ENCODE results near the gene BASP1.
"Not testable (repeated sequence)": the region's sequence is repeated elsewhere in the genome, so short reads cannot be mapped to it uniquely, and the experiment has no call there.

Gene BASP1

GRCh38 chr5:17183831-17184230 is 33.6 kb upstream of the BASP1 start:
- H3K4me1 ChIP-seq (ENCODE audit: control insufficient read depth, insufficient read depth, low read length) = peaks cover 2% of the 10 kb centered on the region; the same call in 1 of the 2 replicates
- H3K27ac ChIP-seq (ENCODE audit: low read depth, low read length) = no peak overlapping the region
- H3K4me3 ChIP-seq (ENCODE audit: low read depth, low read length) = no peak overlapping the region
- no peaks in the 10 kb centered on the region for H3K27me3 ChIP-seq (ENCODE audit: control insufficient read depth, insufficient read depth, low read length)
- no peaks in the 10 kb centered on the region for H3K36me3 ChIP-seq (ENCODE audit: control insufficient read depth, insufficient read depth, low read length)
- H3K9ac ChIP-seq (ENCODE audit: low read length) = no peak overlapping the region
- H3K9me3 ChIP-seq (ENCODE audit: control insufficient read depth, insufficient read depth, low read depth, low read length) = no peaks in the 10 kb centered on the region; the same call in 1 of the 2 replicates

- Histone ChIP-seq H3K9me3 (ENCODE audit: control insufficient read depth, insufficient read depth, low read depth, low read length) (peaks cover 3% of the 10 kb centered on the region), H3K4me3 (ENCODE audit: low read depth, low read length) (no peak overlapping the region), H3K36me3 (ENCODE audit: control insufficient read depth, insufficient read depth, low read length) (no peaks in the 10 kb centered on the region), H3K4me1 (ENCODE audit: control insufficient read depth, insufficient read depth, low read length) (peaks cover 3% of the 10 kb centered on the region; the same call in 1 of the 2 replicates), H3K27me3 (ENCODE audit: control insufficient read depth, insufficient read depth, low read length) (no peaks in the 10 kb centered on the region), H3K9ac (ENCODE audit: low read length) (no peak overlapping the region), H3K27ac (ENCODE audit: low read depth, low read length) (no peak overlapping the region)
Observed at GRCh38 chr5:17184588-17184987, 32.8 kb upstream of the BASP1 start.

DNA sequence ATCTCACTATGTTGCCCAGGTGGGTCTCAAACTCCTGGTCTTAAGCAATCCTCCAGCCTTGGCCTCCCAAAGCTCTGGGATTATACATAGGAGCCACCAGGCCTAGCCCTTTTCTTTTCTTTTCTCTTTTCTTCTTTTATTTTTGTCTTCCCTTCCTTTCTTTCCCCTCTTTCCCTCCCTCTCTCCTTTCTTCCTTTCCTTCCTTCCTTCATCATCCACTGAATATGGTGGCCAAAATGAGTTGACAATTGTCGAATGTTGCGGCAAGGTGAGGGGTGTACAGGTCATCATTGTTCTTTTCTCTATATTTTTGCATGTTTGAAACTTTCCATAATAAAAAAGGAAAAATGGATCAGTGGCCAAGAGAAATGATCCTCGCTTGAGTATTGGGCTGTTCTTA is 32.1 kb upstream of the BASP1 start:
- no peak overlapping the region for H3K4me3 ChIP-seq (ENCODE audit: low read depth, low read length)
- H3K27me3 ChIP-seq (ENCODE audit: control insufficient read depth, insufficient read depth, low read length) = no peaks in the 10 kb centered on the region
- peaks cover 3% of the 10 kb centered on the region for H3K9me3 ChIP-seq (ENCODE audit: control insufficient read depth, insufficient read depth, low read depth, low read length)
- no peak overlapping the region for H3K27ac ChIP-seq (ENCODE audit: low read depth, low read length)
- H3K4me1 ChIP-seq (ENCODE audit: control insufficient read depth, insufficient read depth, low read length) = peaks cover 10% of the 10 kb centered on the region; the same call in 1 of the 2 replicates
- H3K36me3 ChIP-seq (ENCODE audit: control insufficient read depth, insufficient read depth, low read length) = no peaks in the 10 kb centered on the region
- no peak overlapping the region for H3K9ac ChIP-seq (ENCODE audit: low read length)

GRCh38 chr5:17185773-17186172 is 31.7 kb upstream of the BASP1 start:
- no peak overlapping the region for H3K9ac ChIP-seq (ENCODE audit: low read length)
- H3K27ac ChIP-seq (ENCODE audit: low read depth, low read length) = no peak overlapping the region
- no peak overlapping the region for H3K4me3 ChIP-seq (ENCODE audit: low read depth, low read length)
- H3K36me3 ChIP-seq (ENCODE audit: control insufficient read depth, insufficient read depth, low read length) = no peaks in the 10 kb centered on the region
- H3K27me3 ChIP-seq (ENCODE audit: control insufficient read depth, insufficient read depth, low read length) = no peaks in the 10 kb centered on the region
- peaks cover 11% of the 10 kb centered on the region; the same call in 1 of the 2 replicates for H3K4me1 ChIP-seq (ENCODE audit: control insufficient read depth, insufficient read depth, low read length)
- H3K9me3 ChIP-seq (ENCODE audit: control insufficient read depth, insufficient read depth, low read depth, low read length) = peaks cover 3% of the 10 kb centered on the region

DNA sequence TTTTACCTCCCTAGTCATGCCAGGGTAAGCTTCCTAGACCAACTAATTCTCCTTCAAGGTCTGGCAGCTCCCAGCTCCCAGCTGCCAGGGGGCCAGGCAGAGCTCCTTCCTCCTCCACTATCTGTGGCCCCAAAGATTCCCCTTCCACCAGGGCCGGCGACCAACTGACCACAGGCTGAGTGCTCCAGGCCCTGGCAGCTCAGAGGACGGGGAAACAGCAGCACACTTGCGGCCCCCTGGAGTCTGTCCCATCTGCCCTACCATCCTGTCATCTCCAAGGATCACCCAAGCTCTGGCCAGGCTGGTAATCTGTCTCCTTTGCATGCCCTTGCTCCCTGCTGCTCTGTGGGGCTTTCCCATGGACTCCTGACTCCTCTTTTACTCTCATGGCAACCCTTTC is 31.2 kb upstream of the BASP1 start:
- H3K4me3 ChIP-seq (ENCODE audit: low read depth, low read length) = no peak overlapping the region
- H3K27ac ChIP-seq (ENCODE audit: low read depth, low read length) = no peak overlapping the region
- H3K36me3 ChIP-seq (ENCODE audit: control insufficient read depth, insufficient read depth, low read length) = no peaks in the 10 kb centered on the region
- peaks cover 3% of the 10 kb centered on the region for H3K9me3 ChIP-seq (ENCODE audit: control insufficient read depth, insufficient read depth, low read depth, low read length)
- peaks cover 16% of the 10 kb centered on the region; the same call in 1 of the 2 replicates for H3K4me1 ChIP-seq (ENCODE audit: control insufficient read depth, insufficient read depth, low read length)
- no peak overlapping the region for H3K9ac ChIP-seq (ENCODE audit: low read length)
- H3K27me3 ChIP-seq (ENCODE audit: control insufficient read depth, insufficient read depth, low read length) = no peaks in the 10 kb centered on the region

DNA sequence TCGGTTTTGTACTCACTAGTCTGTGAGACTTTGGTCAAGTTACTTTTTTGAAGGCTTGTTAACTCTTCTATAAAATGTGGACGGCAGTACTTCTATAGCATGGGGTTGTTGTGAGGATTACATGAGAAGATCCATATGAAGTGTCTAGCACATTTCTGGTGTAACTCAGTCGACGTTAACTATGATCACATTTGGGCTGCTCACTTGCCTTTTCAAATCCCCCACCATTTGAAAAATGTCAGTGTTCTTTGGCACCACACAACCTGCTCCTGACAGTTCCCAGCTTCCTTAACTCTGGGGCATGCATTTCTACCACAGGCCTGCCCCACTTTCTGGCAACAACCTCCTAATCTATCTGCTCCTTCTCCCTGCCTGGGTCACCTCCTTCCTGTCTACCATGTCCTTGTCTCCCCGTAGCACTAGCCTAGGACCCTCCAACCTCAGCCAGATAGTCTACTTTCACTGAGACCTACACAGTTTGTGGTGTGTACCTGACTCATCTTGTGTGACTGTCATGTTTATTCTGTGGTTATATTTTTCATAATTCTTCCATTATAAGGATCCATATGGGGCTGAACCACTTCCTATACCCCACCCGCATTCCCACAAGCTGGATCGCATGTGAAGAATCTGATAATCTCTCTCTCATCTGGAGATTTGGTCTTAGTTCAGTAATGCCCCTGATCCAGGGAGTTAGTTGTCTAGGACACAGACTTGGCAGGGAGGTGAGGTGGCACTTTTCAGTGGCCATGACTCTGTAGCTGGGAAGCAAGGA is 30.2 kb upstream of the BASP1 start:
- H3K27me3 ChIP-seq (ENCODE audit: control insufficient read depth, insufficient read depth, low read length) = no peaks in the 10 kb centered on the region
- H3K4me3 ChIP-seq (ENCODE audit: low read depth, low read length) = no peak overlapping the region
- no peaks in the 10 kb centered on the region for H3K36me3 ChIP-seq (ENCODE audit: control insufficient read depth, insufficient read depth, low read length)
- H3K9ac ChIP-seq (ENCODE audit: low read length) = no peak overlapping the region
- H3K4me1 ChIP-seq (ENCODE audit: control insufficient read depth, insufficient read depth, low read length) = peaks cover 16% of the 10 kb centered on the region; the same call in 1 of the 2 replicates
- no peak overlapping the region for H3K27ac ChIP-seq (ENCODE audit: low read depth, low read length)
- peaks cover 3% of the 10 kb centered on the region for H3K9me3 ChIP-seq (ENCODE audit: control insufficient read depth, insufficient read depth, low read depth, low read length)

DNA sequence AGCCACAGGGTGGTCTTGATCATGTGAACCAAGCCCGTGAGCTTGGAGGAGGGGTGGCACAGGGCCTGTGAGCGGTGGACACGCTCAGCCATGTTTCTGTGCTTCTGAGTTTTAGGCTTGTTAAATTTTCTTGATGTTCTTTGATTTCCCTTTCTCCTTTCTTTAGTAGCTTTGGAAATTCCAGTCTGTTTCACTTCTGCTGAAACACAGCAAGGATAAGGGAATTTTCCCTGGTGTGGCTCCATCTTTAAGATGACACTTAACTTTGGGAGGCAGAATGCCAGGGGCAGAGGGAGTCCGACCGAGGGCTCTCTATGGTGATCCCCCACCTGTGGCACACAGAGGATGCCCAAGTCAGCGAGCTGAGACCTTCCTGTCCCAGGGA is 29.7 kb upstream of the BASP1 start:
- Histone ChIP-seq H3K9ac (ENCODE audit: low read length) (no peak overlapping the region), H3K4me1 (ENCODE audit: control insufficient read depth, insufficient read depth, low read length) (peaks cover 16% of the 10 kb centered on the region; the same call in 1 of the 2 replicates), H3K4me3 (ENCODE audit: low read depth, low read length) (no peak overlapping the region), H3K9me3 (ENCODE audit: control insufficient read depth, insufficient read depth, low read depth, low read length) (peaks cover 3% of the 10 kb centered on the region), H3K27ac (ENCODE audit: low read depth, low read length) (no peak overlapping the region), H3K36me3 (ENCODE audit: control insufficient read depth, insufficient read depth, low read length) (no peaks in the 10 kb centered on the region), H3K27me3 (ENCODE audit: control insufficient read depth, insufficient read depth, low read length) (no peaks in the 10 kb centered on the region)

- Histone ChIP-seq H3K27ac (ENCODE audit: low read depth, low read length) (no peak overlapping the region), H3K9me3 (ENCODE audit: control insufficient read depth, insufficient read depth, low read depth, low read length) (peaks cover 3% of the 10 kb centered on the region), H3K4me1 (ENCODE audit: control insufficient read depth, insufficient read depth, low read length) (peaks cover 16% of the 10 kb centered on the region; the same call in 1 of the 2 replicates), H3K36me3 (ENCODE audit: control insufficient read depth, insufficient read depth, low read length) (no peaks in the 10 kb centered on the region), H3K9ac (ENCODE audit: low read length) (no peak overlapping the region), H3K27me3 (ENCODE audit: control insufficient read depth, insufficient read depth, low read length) (no peaks in the 10 kb centered on the region), H3K4me3 (ENCODE audit: low read depth, low read length) (no peak overlapping the region)
Observed at GRCh38 chr5:17189381-17190036, 27.9 kb upstream of the BASP1 start.

DNA sequence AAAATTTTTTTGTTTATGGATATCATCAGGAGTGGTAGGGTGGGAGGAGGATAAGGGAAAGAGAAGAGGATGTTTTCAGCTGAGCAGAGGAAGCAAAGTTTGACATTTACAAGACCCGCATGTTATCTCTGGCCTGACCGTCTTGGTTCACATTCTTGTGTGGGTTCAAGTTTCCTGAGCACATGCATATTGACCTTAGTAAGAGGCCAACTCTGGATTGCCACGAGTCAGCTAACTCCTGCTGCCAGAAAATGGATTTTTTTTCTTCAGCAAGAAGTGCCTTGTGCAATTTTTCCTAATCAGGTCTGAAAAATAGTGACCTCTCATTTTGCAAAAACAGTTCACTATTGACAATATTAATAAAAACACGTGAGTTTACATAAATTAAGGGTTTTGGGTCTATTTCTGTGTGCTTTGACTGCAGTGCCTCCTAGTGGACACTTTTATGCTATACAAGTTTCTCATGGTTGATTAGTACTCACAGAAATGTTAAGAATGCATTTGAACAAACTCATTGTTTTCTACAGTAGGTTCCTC is 27.1 kb upstream of the BASP1 start:
- H3K9me3 ChIP-seq (ENCODE audit: control insufficient read depth, insufficient read depth, low read depth, low read length) = peaks cover 3% of the 10 kb centered on the region
- H3K4me1 ChIP-seq (ENCODE audit: control insufficient read depth, insufficient read depth, low read length) = peaks cover 16% of the 10 kb centered on the region; the same call in 1 of the 2 replicates
- no peaks in the 10 kb centered on the region for H3K36me3 ChIP-seq (ENCODE audit: control insufficient read depth, insufficient read depth, low read length)
- H3K27me3 ChIP-seq (ENCODE audit: control insufficient read depth, insufficient read depth, low read length) = no peaks in the 10 kb centered on the region
- H3K9ac ChIP-seq (ENCODE audit: low read length) = no peak overlapping the region
- H3K27ac ChIP-seq (ENCODE audit: low read depth, low read length) = no peak overlapping the region
- no peak overlapping the region for H3K4me3 ChIP-seq (ENCODE audit: low read depth, low read length)

DNA sequence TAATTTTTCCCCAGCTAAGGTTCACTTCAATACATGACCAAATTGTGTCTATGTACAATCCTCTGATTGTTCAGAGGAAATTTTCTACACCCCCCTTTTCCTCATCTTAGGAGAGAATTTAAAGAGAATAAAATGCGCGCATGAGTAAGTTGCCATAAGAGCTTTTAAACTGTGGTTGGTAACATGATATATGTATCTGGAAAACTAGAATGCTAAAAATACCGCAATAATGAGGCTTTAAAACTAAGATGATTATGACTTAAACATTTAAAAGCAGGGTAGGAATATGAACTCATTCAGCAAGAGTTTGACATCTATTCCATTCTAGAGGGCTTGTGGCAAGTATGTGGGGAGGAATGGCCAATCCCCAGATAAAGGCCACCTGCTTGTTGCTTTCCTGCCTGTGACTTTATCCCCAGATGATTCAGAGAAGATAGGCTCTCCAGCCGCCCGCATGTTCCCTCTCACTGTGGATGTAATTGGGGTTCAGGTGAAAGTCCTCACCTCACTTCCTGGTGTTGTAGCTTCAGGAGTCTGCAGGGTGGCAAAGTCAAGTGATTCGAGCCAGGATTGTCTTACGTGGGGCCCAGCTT is 26.5 kb upstream of the BASP1 start:
- H3K9me3 ChIP-seq (ENCODE audit: control insufficient read depth, insufficient read depth, low read depth, low read length) = peaks cover 3% of the 10 kb centered on the region
- H3K27ac ChIP-seq (ENCODE audit: low read depth, low read length) = no peak overlapping the region
- H3K4me1 ChIP-seq (ENCODE audit: control insufficient read depth, insufficient read depth, low read length) = peaks cover 16% of the 10 kb centered on the region; the same call in 1 of the 2 replicates
- H3K27me3 ChIP-seq (ENCODE audit: control insufficient read depth, insufficient read depth, low read length) = no peaks in the 10 kb centered on the region
- no peak overlapping the region for H3K4me3 ChIP-seq (ENCODE audit: low read depth, low read length)
- H3K36me3 ChIP-seq (ENCODE audit: control insufficient read depth, insufficient read depth, low read length) = no peaks in the 10 kb centered on the region
- H3K9ac ChIP-seq (ENCODE audit: low read length) = no peak overlapping the region

- peaks cover 16% of the 10 kb centered on the region; the same call in 1 of the 2 replicates for H3K4me1 ChIP-seq (ENCODE audit: control insufficient read depth, insufficient read depth, low read length)
- H3K36me3 ChIP-seq (ENCODE audit: control insufficient read depth, insufficient read depth, low read length); H3K27me3 ChIP-seq (ENCODE audit: control insufficient read depth, insufficient read depth, low read length); H3K9ac ChIP-seq (ENCODE audit: low read length); H3K27ac ChIP-seq (ENCODE audit: low read depth, low read length); H3K9me3 ChIP-seq (ENCODE audit: control insufficient read depth, insufficient read depth, low read depth, low read length); H3K4me3 ChIP-seq (ENCODE audit: low read depth, low read length): not testable (repeated sequence)
Observed at GRCh38 chr5:17191574-17191973, 25.9 kb upstream of the BASP1 start.
